Measurements from ENCODE around the gene ERLIN1.

Gene ERLIN1

DNA sequence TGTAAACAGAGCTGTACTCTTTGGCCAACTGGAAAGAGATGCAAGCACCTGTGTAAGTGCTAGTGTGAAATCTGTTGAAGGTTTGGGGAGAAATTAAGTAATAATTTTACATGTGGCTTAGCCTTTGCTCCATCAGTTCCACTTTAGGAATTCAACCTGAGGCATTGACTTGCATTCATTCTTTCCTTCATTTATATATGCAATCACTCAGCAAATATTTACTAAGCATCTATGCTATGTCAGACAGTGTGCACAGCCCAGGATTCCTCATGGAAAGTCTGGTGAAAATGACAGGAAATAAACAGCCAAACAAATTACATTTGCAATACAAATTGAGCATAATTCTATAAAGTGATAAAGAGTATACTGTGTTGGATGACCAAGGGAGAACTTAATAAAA lies 50.3 kb downstream of the ERLIN1 start:
- no peaks in the 10 kb centered on the region for H3F3A ChIP-seq (ENCODE audit: insufficient read depth, low read length)
- H3K4me3 ChIP-seq (ENCODE audit: low read length): no peak overlapping the region
- H3K79me2 ChIP-seq (ENCODE audit: low read length): no peaks in the 10 kb centered on the region
- H3K4me2 ChIP-seq (ENCODE audit: low read depth, low read length): no peak overlapping the region
- no peaks in the 10 kb centered on the region for H3K9me3 ChIP-seq (replicated peaks; ENCODE audit: insufficient read depth, low read length)
- H3K36me3 ChIP-seq (replicated peaks; ENCODE audit: insufficient read depth, low read length): no peaks in the 10 kb centered on the region
- no peak overlapping the region for H3K9ac ChIP-seq (ENCODE audit: low read length)
- H3K27me3 ChIP-seq (replicated peaks; ENCODE audit: insufficient read depth, low read length): no peaks in the 10 kb centered on the region
- H3K4me1 ChIP-seq (ENCODE audit: low read length): no peaks in the 10 kb centered on the region
- no peak for DNase-seq
- no peaks in the 10 kb centered on the region for H3K9me2 ChIP-seq (replicated peaks; ENCODE audit: insufficient read depth, low read length)
- H2AFZ ChIP-seq (ENCODE audit: low read length): no peak overlapping the region
- TF ChIP-seq, protein P1, sequence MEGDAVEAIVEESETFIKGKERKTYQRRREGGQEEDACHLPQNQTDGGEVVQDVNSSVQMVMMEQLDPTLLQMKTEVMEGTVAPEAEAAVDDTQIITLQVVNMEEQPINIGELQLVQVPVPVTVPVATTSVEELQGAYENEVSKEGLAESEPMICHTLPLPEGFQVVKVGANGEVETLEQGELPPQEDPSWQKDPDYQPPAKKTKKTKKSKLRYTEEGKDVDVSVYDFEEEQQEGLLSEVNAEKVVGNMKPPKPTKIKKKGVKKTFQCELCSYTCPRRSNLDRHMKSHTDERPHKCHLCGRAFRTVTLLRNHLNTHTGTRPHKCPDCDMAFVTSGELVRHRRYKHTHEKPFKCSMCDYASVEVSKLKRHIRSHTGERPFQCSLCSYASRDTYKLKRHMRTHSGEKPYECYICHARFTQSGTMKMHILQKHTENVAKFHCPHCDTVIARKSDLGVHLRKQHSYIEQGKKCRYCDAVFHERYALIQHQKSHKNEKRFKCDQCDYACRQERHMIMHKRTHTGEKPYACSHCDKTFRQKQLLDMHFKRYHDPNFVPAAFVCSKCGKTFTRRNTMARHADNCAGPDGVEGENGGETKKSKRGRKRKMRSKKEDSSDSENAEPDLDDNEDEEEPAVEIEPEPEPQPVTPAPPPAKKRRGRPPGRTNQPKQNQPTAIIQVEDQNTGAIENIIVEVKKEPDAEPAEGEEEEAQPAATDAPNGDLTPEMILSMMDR (IDR thresholded peaks at IDR 0.05; ENCODE audit: low read length): no peak
- TF ChIP-seq EZH2phosphoT487 (IDR thresholded peaks at IDR 0.05; ENCODE audit: low read length): no peak
- TF ChIP-seq EZH2 (optimal IDR thresholded peaks at IDR 0.05; ENCODE audit: low read depth, low read length): no peak
- no peak overlapping the region for H3K27ac ChIP-seq (ENCODE audit: low read length)
- H4K20me1 ChIP-seq (ENCODE audit: insufficient read depth, low read length): no peaks in the 10 kb centered on the region

DNA sequence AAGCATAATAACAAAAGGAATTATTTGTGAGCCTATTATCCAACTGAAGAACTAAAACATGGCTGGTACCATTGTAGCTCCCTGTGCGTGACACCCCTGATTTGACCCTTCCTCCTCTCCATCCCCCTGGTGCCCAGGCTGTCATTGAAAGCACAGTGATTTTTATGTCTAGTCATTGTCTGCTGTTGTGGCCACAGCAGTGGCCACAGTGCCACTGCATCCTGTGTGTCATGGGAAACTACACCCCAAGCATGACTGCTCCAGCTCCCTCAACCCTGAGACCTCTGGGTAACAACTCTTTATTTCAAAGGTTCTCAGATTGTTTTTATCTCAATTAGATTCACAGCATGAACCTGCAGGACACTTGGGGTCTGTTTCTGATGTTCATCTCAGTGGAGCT lies 52.0 kb downstream of the ERLIN1 start:
- Histone ChIP-seq H3K27ac (ENCODE audit: low read length) (no peak overlapping the region), H3K79me2 (ENCODE audit: low read length) (no peaks in the 10 kb centered on the region), H3K27me3 (replicated peaks; ENCODE audit: insufficient read depth, low read length) (no peaks in the 10 kb centered on the region), H3K9me2 (replicated peaks; ENCODE audit: insufficient read depth, low read length) (no peaks in the 10 kb centered on the region), H3K36me3 (replicated peaks; ENCODE audit: insufficient read depth, low read length) (no peaks in the 10 kb centered on the region), H3F3A (ENCODE audit: insufficient read depth, low read length) (no peaks in the 10 kb centered on the region), H3K9ac (ENCODE audit: low read length) (no peak overlapping the region), H3K4me1 (ENCODE audit: low read length) (no peaks in the 10 kb centered on the region), H3K4me2 (ENCODE audit: low read depth, low read length) (no peak overlapping the region), H3K4me3 (ENCODE audit: low read length) (no peak overlapping the region), H3K9me3 (replicated peaks; ENCODE audit: insufficient read depth, low read length) (no peaks in the 10 kb centered on the region), H4K20me1 (ENCODE audit: insufficient read depth, low read length) (no peaks in the 10 kb centered on the region), H2AFZ (ENCODE audit: low read length) (no peak overlapping the region)
- no peak for TF ChIP-seq EZH2 (optimal IDR thresholded peaks at IDR 0.05; ENCODE audit: low read depth, low read length)
- TF ChIP-seq EZH2phosphoT487 (IDR thresholded peaks at IDR 0.05; ENCODE audit: low read length): no peak
- TF ChIP-seq, protein P1 (IDR thresholded peaks at IDR 0.05; ENCODE audit: low read length): no peak
- no peak for DNase-seq

DNA sequence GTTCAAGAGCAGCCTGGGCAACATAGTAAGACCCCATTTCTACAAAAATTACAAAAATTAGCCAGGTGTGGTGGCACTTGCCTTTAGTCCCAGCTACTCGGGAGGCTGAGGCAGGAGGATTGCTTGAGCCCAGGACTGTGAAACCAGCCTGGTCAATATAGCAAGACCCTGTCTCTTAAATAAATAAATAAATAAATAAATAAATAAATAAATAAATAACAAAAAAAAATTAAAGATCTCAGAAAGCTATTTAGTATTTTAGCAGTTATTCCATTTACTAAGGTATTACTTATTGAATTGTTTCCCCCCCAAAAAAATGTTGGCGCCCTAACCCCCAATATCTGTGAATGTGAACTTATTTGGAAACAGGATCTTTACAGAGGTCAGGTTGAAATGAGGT lies 53.4 kb downstream of the ERLIN1 start:
- no peak for TF ChIP-seq EZH2 (optimal IDR thresholded peaks at IDR 0.05; ENCODE audit: low read depth, low read length)
- TF ChIP-seq EZH2phosphoT487 (IDR thresholded peaks at IDR 0.05; ENCODE audit: low read length): no peak
- TF ChIP-seq, protein P1 (IDR thresholded peaks at IDR 0.05; ENCODE audit: low read length): no peak
- no peak overlapping the region for H3K9ac ChIP-seq (ENCODE audit: low read length)

More for the DNA sequence above, 53.4 kb downstream of the ERLIN1 start:
- Histone ChIP-seq H3K4me2 (ENCODE audit: low read depth, low read length) (no peak overlapping the region), H3K27me3 (replicated peaks; ENCODE audit: insufficient read depth, low read length) (no peaks in the 10 kb centered on the region), H3K27ac (ENCODE audit: low read length) (no peak overlapping the region), H3F3A (ENCODE audit: insufficient read depth, low read length) (no peaks in the 10 kb centered on the region), H3K36me3 (replicated peaks; ENCODE audit: insufficient read depth, low read length) (no peaks in the 10 kb centered on the region), H3K9me2 (replicated peaks; ENCODE audit: insufficient read depth, low read length) (no peaks in the 10 kb centered on the region), H3K79me2 (ENCODE audit: low read length) (no peaks in the 10 kb centered on the region), H3K4me1 (ENCODE audit: low read length) (no peaks in the 10 kb centered on the region), H2AFZ (ENCODE audit: low read length) (no peak overlapping the region), H3K9me3 (replicated peaks; ENCODE audit: insufficient read depth, low read length) (no peaks in the 10 kb centered on the region), H4K20me1 (ENCODE audit: insufficient read depth, low read length) (no peaks in the 10 kb centered on the region), H3K4me3 (ENCODE audit: low read length) (no peak overlapping the region)
- no peak for DNase-seq

All from MM.1S (cell line).